T-helper 2 cell treated with Interferon-gamma antibody and Interleukin-4, amounts not matched to agents 100 ng/mL and 5 ng/mL, for 36 hours (primary cell): ENCODE results near the gene CXCL11. TPM values are rescaled to one million over a fixed set of nuclear protein-coding genes. Genes with fewer than 3 reads are reported as not detected.

Source experiments
- intact Hi-C: fragments of 100-400 bp; cut with micrococcal nuclease; formaldehyde crosslinking; loops from one replicate; pipeline ENCODE4 v1.15.1; 2023
- total RNA-seq: library from RNA; stranded (reverse); gene quantifications from 2 replicates; pipeline ENCODE4 v1.2.3, GENCODE V29; 2022

CXCL11 gene
- total RNA-seq, result 0.11 and 0.48 TPM in 2 replicates

DNA sequence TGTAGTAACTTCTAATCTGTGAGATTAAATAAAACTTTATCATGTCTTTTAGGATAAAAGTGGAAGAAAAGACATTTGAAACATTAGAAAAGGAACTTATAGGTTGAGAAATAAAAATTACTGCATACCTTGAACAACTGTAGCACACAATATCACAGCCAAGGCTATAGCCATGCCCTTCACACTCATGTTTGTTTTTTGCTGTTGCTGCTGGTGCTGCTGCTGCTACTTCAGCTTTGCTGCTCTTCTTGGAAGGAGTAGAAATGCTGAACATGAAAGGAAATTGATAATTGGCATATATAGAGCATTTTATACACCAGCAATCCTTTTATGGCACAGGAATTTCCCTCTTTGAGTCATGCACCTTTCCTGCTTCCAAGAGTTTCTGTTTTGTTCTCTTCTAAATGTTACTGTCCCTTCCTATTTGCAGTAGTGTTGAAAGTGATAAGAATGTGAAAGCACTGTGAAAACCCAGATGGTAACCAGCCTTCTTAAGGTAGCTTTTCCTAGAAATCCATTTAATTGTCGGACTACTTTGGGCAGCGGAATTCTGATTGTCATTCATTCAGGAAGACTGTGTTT lies at the start of gene CXCL11:
Gene CXCL11, minus strand, starts transcription at position 272 of the 582 bp plus-strand sequence. Its CDS starts 83 bp downstream, at position 189.
- intact Hi-C loops, result no loop called here

DNA sequence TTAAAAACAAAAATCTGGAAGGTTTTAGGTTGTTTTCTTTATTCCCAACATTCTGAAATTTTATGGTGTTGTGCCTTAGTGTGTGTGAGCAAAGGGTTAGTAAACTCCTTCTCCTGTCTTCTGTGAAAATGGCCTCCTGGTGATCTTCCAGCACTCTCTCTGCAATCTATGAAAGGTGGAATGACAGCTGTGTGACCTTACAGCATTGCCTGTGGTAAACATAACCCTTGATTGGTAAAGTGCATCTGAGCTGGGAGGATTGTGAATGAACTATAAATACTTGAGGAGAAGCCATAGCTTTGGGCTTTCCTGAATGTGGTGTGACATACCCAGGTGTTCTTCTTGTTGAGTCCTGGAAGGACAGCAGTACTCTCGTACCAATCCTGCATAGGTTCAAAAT lies 48.7 kb upstream of the CXCL11 start:
- intact Hi-C loops, result no loop called here

DNA sequence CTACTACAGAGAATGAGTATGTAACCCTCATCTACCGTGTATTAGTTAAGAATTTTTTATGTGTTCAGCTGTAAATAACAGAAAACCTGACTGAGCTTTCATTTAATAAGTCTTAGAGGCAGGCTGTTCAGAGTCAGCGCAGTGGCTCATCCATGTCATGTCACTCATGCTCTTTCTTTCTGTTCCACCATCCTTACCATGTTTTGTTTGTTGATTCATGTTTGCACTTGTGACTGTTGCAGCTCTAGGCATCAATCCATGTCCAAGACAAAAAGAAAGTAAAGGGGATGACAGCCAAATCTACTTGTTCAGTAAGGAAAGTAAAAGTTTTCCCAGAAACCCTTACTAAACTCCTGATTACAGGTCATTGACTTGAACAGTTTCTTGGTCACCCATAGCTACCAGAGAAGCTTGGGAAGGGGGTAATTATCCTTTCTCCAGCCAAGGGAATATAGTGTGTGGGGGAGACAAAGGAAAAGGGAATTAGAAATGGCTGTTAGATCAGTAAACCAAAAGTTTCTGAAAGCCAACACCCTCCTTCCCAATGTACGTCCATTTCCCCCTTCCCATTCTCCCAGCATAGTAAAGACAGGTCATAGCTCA lies 47.6 kb upstream of the CXCL11 start:
- intact Hi-C loops, result no loop called here

DNA sequence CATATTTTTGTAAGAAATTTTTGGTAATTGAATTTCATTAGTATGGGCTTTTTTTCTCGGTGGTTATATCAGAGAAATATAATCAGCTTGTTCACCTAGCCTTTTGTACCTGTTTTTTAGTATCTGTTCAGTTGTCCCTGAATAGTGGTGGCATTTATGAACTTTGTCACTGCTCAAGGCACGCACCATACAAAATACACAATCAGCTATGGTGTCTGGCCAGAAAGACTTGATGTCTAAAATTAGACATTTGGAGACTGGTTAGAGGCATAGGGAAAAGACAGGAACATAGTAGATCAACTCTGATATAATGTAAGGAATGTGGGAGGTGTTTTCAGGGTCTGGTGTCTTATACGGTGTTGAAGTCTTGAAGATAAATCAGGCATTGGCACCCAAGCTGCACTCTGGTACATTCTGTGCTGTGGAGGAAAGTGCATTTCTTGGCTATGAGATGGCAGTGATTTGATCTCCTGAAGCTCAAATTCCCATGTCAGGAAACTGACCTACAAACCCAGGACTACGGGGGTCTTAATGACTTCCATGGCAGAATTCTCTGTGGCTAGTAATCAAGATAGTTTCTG lies 42.3 kb upstream of the CXCL11 start:
- intact Hi-C loops, result no loop called here

DNA sequence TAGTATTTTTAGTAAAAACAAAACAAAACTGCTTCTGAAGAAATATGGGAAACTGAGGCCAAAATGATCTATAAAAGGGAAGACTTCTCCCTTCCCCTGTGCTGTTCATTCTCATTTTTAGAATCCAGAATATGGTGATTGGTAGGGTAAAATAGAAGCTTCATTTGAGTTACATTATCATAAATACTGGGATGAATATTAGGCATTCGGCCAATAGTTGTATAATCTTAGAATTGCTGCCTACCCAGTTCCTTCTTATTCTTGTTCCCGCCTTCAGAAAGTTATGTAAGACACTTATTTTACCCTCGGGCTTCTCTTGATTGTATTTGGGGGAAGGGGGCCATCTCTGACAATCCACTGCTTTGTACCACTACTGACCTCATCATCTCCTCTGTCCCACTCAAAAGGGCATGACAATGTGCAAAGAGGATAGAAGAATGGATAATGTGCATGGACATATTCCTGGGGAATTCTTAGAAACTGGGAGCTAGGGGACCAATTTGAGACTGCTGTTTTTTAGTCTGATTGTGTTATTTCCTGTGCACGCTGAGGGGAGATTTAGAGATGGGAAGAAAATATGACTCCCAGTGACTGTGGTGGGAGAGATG lies 39.2 kb upstream of the CXCL11 start:
- intact Hi-C loops, result no loop called here

DNA sequence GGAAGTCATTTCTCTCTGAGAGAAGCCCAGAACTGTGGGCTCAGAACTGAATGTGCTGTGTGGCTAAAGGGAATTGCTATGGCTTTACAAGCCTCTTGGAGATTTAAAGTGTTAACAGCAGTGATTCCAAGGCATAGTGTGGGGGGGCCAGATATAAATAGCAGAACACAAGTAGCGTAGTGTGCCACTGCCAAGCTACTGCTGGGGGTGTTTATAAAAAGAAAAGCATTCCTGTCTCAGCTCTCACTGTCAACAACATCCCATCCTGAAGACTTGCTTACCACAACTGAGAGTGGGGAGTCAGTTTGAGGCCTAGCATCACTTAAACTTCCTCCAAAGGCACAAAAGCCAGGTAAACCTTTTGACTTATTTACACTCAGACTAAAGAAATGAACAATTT lies 38.6 kb upstream of the CXCL11 start, which contains the start of gene ART3:
Gene ART3, plus strand, starts transcription at position 242 of the 400 bp plus-strand sequence. CDS start 1,181 bp downstream, outside the sequence.
- intact Hi-C loops, result no loop called here

DNA sequence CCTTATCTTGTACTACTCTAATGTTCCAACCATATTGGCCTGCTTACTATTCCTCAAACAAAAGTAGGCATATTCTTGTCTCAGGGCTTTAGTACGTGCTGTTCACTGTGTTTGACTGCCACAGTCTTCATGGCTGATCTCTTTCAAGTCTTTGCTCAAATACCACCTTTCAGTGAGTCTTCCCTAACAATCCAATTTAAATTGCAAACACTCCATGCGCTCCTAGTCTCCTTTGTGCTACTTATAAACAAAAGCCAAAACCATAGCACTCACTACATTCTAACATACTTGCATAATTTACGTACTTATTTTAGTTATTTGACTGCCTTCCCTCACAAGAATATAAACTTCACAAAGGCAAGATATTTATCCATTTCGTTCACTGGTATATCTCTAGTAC lies 36.9 kb upstream of the CXCL11 start:
- intact Hi-C loops, result no loop called here

DNA sequence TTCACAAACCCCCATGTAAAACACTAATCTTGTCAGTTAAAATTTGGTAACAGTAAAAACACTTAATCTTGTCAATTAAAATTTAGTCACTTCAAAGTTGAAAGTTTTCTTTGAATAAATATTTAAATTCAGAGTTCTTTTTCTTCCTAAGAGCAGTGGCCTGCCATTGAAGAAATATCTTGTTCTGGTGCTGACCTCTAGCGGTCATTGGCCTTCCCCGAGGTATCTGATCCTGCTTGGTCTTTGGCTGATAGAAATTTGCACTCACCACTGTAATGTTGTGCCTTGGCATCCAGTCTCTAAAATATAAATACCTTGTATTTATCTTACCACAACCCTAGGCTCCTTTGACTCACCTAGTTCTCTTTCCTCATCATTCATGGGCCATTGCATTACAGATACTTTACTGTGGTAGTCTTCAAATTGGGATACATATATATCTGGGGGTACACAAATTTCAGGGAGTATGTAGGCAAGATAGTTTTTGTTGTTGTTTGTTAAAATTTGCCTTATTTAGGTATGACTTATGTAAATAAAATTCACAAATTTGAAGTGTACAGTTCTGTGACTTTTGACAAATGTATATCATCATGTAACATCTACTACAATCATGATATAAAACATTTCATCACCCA lies 31.9 kb upstream of the CXCL11 start:
- intact Hi-C loops, result loop anchor here (1.0 kb wide), 3 partner anchors 72 to 172 kb away; no protein-coding TSS in a partner anchor

DNA sequence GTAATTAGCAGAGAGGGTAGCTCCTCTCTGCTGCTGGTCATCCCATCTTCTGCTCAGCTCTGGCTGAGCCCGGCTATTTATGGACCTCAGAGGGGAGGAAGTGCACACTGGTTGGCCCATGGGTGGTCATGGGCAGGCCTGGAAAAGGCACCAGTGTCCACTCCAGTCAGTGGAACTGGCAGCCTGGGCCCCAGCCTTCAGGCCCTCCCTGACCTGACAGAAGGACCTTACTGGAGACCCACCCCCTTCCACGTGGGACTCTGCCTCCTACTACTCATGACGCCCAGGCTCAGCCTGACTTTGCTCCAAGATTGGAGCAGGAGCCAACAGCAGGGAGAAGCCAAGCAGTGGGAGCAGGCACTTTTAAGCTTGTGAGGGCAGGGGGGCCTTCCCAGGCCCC lies 30.7 kb upstream of the CXCL11 start:
- intact Hi-C loops, result no loop called here

DNA sequence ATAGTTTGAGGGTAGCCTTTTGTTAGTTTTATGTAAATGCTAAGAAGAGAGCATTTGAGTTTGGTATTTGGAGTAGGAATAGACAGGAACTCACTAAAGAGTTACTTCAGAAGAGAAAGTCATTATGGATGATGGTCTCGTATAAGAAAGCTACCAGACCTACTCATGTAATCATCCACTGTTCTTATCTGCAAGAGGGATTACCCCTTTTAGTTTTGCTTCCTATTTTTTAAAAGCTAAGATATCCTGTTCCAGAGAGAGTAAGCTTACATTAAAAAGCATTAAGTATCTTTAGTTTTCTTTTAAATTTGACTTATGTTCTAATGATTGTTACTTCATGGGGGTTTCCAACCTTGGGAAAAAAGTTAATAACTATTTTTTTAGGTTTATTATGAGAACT lies 26.1 kb upstream of the CXCL11 start:
- intact Hi-C loops, result no loop called here

DNA sequence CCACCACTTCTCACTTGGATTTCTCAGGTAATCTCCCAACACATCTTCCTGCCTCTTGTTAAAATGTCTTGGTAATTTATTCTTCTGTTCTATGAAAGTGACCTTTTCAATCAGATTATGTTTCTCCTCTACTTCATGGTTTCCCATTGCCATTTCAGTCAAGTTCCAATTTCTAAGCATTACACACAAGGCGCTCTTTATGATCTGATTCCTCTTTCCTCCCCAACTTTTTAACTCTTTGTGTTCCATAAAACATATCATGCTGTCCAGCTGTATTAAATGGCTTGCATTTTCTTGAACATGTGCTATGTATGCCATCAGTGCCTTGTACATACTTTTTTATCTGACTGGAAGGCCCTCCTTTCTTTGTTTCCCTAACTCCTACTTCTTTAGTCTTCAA lies 25.6 kb upstream of the CXCL11 start:
- intact Hi-C loops, result no loop called here

DNA sequence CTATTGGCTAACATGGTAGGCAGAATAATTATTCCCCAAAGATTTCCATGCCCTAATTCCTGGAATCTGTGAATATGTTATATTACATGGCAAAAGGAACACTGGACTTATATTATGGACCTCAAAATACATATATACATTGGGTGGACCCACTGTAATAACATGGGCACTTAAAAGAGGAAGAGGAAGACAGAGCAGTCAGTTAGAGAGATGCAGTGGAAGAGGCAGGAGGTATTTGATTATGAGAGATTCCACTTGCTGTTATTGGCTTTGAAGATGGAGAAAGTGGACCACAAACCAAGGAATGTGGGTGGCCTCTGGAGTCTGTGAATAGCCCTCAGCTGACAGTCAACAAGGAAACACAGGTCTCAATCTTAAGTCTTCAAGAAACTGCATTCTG lies 24.6 kb upstream of the CXCL11 start:
- intact Hi-C loops, result no loop called here

DNA sequence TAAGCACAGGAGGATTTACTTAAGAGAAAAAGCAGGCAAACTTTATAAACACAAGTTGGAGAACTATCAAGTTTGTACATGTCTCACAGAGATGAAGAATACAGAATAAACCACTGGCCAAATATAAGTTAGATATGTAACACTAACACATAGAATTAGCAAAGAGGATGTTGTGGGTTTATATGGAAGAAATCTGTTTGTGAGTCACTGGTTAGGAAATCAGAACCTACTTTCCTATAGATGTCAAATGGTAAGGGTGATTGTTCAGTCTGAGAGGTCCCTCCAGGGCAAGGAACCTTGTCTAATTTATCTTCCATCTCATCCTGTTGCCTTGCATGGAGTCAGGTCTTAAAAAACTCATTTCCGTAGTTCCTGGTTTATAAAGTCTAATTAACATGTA lies 23.9 kb upstream of the CXCL11 start:
- intact Hi-C loops, result loop anchor here (1.0 to 10.0 kb wide), 2 partner anchors 35 to 925 kb away; no protein-coding TSS in a partner anchor

DNA sequence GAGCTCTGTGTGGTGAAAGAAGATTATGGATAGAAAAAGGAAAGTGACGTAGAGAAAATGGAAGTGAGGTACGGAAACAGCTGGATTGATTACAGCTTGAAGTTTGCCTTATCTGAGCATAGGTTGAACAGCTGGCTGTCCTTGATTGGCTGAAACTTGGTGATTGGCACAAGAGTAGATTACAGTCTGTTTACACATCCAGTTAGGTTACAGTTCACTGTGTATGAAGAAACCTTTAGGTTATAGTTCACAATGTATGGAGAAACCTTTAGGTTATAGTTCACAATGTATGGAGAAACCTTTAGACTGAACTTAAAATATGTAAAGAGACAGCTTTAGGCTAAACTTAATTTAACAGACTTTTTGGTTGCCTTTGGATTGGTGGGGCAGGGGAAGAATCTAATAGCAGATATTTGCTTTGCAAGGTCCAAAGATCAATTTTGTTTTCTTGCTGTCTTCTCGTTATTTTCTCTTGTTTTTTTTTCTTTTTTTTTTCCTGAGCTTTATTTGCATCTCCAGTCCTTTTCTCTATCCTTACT lies 23.1 kb upstream of the CXCL11 start:
- intact Hi-C loops, result loop anchor here (1.0 to 10.0 kb wide), 2 partner anchors 35 to 926 kb away; no protein-coding TSS in a partner anchor

DNA sequence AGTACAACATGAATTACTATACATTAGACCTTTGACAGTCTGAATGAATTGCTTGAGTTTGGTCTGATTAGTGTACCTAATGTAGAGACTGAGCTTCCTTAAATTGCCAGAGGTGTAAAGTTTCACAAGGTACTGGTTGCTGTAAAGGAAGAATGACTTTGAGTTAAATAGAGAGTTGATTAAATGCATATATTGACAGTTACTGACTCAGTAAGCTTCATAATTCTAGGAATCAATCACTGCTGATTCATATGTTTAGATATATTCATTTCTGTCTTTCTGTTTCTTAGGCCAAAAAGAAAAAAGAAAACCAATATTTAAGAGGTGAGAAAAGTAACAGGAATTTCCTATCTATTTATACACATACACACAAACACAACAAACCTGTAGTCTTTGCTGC lies 22.4 kb upstream of the CXCL11 start:
- intact Hi-C loops, result loop anchor here (10.0 kb wide), 1 partner anchor 926 kb away; no protein-coding TSS in a partner anchor

DNA sequence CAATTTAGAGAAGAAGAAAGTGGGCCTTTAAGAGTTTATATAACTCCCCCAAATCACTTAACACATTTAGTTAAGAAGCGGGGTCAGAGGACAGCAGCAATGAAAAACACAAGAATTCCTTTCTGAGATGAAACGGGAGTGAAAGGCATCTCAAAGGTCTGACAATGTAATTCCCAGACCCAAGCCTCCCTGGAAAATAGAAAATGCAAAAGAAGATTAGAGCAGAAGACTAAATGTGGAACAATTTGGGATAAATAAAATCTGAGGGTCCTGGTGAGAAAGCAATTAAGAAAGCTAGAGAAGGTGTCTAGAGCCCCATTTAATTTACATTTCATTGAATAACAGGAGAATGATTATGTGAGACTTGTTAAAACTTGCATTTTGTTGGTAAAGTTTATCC lies 19.6 kb upstream of the CXCL11 start:
- intact Hi-C loops, result loop anchor here (2.0 to 10.0 kb wide), 2 partner anchors 27 to 929 kb away; no protein-coding TSS in a partner anchor

DNA sequence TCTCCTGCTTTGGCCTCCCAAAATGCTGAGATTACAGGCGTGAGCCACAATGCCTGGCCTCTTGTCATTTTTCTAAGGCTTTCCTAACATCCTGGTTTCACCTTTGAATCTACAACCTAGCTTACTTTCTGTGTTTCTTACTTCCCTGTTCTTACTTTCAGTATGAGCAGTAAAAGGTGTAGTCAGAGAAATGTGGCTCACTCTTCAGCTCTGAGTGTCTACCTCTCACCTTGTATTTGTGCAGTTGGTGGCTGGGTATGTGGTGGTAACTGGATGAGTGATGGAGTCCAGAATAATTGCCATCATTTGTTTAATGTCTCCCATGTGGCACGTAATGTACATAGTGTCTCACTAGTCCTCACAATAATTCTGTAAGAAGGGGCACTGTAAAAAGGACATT lies 19.1 kb upstream of the CXCL11 start:
- intact Hi-C loops, result loop anchor here (2.0 to 10.0 kb wide), 2 partner anchors 26 to 930 kb away; no protein-coding TSS in a partner anchor

DNA sequence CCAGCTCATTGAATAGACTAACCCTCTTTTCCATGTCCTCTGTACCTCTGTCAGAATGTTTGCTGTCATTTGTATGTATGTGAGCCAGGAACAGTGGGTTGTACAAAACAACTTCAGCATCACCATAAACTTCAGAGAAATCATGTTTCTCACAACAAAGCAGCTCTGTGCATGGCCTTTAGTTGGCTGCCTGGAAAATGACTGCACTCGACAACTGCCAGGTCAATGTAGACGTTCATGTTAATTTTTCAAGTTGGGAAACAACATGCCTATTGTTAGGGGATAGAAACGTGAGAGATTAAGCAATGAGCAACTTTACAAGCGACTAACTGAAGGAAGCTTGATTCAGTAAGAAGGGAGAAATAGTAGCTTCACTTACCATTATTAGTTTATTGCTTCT lies 17.9 kb upstream of the CXCL11 start:
- intact Hi-C loops, result loop anchor here (2.0 to 10.0 kb wide), 2 partner anchors 25 to 931 kb away; no protein-coding TSS in a partner anchor

DNA sequence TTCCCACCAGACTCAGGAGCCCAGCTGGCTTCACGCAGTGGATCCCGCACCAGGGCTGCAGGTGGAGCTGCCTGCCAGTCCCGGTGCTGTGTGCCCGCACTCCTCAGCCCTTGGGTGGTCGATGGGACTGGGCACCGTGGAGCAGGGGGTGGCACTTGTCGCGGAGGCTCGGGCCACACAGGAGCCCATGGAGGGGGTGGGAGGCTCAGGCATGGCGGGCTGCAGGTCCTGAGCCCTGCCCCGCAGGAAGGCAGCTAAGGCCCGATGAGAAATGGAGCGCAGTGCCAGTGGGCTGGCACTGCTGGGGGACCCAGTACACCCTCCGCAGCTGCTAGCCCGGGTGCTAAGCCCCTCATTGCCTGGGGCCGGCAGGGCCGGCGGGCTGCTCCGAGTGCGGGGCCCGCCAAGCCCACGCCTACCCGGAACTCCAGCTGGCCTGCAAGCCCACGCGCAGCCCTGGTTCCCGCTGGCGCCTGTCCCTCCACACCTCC lies 14.7 kb upstream of the CXCL11 start:
- intact Hi-C loops, result loop anchor here (10.0 kb wide), 1 partner anchor 934 kb away; no protein-coding TSS in a partner anchor

DNA sequence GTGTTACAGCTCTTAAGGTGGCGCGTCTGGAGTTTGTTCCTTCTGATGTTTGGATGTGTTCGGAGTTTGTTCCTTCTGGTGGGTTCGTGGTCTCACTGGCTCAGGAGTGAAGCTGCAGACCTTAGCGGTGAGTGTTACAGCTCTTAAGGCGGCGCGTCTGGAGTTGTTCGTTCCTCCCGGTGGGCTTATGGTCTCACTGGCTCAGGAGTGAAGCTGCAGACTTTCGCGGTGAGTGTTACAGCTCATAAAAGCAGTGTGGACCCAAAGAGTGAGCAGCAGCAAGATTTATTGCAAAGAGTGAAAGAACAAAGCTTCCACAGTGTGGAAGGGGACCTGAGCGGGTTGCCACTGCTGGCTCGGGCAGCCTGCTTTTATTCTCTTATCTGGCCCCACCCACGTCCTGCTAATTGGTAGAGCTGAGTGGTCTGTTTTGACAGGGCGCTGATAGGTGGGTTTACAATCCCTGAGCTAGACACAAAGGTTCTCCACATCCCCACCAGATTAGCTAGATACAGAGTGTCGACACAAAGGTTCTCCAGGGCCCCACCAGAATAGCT lies 14.1 kb upstream of the CXCL11 start:
- intact Hi-C loops, result loop anchor here (10.0 kb wide), 1 partner anchor 935 kb away; no protein-coding TSS in a partner anchor
